Raji (cell line): Measurements from ENCODE around the gene RHBG.

ENCODE experiments used
- POLR2A ChIP-seq: IDR thresholded peaks from 2 replicates; pipeline ENCODE4 v1.6.1; 2011; ENCODE audit warnings: low read depth, low read length, control low read depth; ENCODE audit not compliant: insufficient read depth

Gene RHBG

DNA sequence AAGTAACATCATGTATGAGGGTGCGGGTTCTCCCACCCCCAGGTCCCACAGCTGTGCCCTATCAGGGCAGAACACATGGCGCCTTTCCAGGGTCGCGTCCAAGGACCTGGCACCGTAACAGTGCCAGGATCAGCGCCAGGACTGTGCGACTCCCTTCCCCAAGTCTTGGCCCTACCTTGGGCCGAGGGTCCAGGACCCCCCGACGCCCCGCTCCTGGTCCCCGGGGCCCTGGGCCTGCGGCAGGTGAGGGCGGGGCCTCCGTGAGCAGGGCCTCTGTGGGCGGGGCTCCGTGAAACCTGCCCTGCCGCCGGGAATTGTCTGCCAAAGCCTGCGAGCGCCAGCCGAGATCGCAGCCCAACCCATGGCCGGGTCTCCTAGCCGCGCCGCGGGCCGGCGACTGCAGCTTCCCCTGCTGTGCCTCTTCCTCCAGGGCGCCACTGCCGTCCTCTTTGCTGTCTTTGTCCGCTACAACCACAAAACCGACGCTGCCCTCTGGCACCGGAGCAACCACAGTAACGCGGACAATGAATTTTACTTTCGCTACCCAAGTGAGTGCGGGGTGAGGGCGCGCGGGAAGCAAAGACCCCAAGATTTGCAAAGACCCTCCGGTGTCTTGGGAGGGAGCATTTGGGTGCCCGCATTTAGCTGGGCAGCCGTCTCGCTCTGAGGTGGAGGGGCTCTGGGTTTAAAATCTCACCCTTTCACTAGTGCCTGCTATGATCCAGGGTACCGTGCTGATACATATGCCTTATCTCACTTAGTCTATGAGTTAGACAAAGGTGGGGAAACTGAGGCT is at the start of gene RHBG:
TSS of gene RHBG (plus strand) at position 323 of the 796 bp plus-strand sequence. CDS start at position 362, 39 bp downstream.
- no peak for TF ChIP-seq POLR2A

- no peak for TF ChIP-seq POLR2A
Measured at GRCh38 chr1:156319664-156320063, 49.3 kb upstream of the RHBG start.

DNA sequence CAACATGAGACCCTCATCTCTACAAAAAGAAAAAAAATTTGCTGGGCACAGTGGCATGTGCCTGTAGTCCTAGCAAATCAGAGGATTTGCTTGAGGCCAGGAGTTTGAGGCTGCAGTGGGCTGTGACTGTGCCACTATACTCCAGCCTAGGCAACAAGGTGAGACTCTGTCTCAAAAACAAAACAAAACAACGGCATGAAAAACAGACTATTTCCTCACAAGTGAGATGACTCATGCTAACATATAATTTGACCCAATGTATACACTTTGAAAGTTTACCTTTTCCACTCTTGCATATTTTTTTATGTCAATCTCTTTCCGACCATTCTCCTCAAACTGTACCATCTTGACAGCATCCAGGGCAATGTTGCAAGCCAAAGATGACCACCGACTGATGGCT is 48.5 kb upstream of the RHBG start:
- no peak for TF ChIP-seq POLR2A

- no peak for TF ChIP-seq POLR2A
Measured at GRCh38 chr1:156336242-156336641, 32.8 kb upstream of the RHBG start.

- no peak for TF ChIP-seq POLR2A
Measured at GRCh38 chr1:156337052-156337887, 31.7 kb upstream of the RHBG start.

- no peak for TF ChIP-seq POLR2A
Measured at GRCh38 chr1:156337888-156338179, 31.2 kb upstream of the RHBG start.

DNA sequence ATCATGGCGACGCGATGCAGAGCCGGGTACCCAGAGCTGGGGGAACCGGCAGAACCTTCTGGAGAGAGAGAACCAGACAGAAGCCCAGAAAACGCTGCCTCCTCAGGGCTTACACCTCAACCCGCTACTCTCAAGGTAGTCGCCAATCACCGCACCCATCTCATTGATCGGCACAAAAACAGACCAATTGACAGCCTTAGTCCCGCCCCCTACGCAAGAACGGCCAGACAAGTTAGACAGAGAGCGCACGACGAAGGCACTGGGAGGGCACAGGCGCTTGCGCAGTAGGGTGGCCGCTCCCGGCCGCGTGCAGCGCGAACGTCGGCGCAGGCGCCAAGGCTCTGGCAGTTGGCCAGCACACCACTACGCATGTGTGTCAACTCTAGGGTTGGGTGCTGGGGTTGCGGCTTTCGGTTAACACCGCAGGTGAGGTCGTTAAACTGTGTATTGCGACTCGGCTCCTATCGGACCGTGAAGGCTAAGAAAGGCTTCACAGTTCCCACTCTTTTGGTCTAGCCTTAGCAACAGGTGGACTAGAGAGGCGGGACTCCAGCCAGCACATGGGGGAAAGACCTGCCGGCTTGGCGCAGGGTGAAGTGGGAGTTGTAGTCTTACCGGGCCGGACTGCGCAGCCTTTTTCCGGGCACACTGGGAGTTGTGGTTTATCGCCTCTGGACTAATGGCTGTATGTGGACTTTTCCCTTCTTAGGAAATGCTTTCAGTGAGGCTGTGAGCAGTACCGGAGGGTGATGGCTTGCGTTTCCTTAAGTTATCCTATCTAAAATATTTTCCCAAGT is 30.6 kb upstream of the RHBG start, which contains the start of the genes CCT3 and TSACC:
TSS of gene CCT3 (minus strand) at position 113 of the 797 bp plus-strand sequence. CDS start at position 5, 108 bp downstream.
TSS of gene TSACC (plus strand) at position 347 of the 797 bp plus-strand sequence. CDS start 1,232 bp downstream, outside the sequence.
- peak; percentile 93 for TF ChIP-seq POLR2A

DNA sequence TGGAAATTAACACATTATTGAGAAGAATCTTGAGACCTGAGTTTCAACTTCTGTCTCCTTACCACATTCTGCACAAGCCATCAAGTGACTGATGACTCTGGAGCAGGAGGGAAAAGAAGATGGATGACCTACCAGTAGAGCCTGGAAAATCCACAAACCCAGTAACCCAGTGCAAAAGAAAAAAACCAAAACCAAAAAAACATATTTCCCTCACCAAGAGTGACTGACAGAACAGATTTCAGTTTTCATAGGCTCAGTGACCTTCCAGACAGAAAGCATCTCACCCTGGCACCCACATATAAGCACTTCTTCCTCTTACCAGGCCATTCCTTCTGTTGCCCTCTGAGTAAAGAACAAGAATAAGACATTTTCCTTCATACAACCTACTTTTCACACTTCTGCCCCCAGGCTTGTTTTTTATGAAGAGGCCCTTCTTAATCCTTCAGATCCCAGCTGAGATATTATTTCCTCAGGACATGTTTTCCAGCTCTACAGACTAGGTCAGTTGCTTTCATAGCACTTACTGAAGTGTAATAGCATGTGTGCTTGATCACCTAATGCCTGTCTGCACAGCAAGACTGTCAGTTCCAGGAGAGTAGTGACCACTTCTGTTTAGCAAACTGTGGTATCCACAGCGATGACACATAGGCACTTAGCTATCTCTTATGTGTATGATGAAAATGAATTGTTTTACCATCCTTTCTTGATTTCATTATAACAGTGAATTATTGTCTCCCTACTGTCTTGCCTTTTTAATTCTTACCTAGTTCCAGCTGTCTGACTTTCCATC is 26.6 kb upstream of the RHBG start:
- no peak for TF ChIP-seq POLR2A

DNA sequence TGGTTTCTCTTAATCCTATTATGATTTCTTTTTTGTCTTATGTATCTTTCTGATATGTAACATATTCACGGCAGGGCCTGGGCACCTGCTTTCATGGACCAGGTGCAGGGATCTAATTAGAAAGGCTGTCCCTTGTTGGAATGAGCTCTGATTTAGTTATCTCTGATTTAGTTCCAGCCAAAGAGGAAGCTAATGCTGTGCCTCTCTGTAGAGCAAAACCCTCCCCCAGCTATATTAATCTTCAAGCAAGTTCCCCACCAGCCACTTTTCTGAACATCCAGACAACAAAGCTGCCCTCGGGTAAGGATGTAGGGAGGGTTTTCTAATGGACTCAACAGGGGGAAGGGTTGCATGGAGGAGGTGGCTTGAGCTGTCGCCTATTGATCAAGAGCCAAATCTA is 24.6 kb upstream of the RHBG start:
- no peak for TF ChIP-seq POLR2A

DNA sequence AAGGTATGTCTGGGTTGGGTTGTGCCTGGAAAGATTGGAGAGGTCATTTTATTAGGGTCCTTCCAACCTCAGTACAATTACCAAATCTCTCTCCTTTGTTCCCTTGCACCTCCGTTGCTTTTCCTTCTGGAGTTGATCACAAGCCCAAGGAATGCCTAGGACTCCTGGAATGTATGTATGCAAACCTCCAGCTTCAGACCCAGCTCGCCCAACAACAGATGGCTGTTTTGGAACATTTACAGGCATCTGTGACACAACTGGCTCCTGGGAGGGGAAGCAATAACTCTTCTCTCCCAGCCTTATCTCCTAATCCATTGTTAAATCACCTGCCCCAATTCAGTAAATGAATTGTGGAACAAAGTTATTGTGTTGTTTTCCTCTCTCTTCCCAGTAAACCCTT is 22.4 kb upstream of the RHBG start:
- no peak for TF ChIP-seq POLR2A

DNA sequence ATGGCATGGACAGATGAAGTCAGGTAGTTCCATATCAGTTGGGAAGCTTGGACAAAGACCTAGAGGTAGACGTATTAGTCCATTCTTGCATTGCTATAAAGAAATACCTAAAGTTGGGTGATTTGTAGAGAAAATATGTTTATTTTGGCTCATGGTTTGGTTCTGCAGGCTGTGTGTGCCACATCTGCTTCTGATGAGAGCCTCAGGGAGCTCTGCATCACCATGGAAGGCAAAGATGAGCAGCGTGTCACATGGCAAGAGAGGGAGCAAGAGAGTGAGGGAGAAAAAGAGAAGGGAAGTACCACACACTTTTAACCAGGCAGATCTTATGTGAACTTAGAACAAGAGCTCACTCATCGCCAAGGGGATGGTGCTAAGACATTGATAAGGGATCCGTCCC is 21.7 kb upstream of the RHBG start:
- no peak for TF ChIP-seq POLR2A

GRCh38 chr1:156356262-156356874 is 12.6 kb upstream of the RHBG start:
- no peak for TF ChIP-seq POLR2A

DNA sequence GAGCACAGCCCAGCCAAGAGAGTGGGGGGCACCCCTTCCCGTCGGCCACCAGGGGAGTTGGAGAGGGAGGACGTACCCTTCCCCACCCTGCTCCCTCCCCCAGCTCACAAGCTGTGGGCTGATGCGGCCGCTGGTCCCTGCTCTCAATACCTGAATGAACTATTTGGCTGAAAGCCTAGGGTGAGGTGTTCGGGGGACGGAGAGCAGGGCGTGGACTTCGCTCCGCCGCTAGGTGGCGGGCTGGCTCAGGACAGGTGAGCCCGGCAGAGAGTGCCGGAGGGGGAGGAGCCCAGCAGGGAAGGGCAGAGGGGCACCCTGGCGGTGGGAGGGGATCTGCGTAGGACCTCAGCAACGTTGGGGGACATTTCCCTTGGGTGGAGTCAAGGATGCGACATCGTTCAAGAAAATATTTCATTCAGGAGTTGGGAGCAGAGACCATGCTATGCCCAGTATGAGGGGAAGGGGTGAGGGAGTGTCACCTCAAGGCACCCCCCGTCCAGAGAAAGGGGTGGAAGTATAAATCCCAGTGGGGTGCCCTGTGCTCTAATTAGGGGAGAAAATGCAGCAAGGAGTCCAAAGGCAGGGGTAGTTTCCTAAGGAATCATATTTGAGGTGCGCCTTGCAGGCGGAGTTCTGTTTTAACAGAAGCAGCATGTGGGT is 12.0 kb upstream of the RHBG start:
- no peak for TF ChIP-seq POLR2A

DNA sequence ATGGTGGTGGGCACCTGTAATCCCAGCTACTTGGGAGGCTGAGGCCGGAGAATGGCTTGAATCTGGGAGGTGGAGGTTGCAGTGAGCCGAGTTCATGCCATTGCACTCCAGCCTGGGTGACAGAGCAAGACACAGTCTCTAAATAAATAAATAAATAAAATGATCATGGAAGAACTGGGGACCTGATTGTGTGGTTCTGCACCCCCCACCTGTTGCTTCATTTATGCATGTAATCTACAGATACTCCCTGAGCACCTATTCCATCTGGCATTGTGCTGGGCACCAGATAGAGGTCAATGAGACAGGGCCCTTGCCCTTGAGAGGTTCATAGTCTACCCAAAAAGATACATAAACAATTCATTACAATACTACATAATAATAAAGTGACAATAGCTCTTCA is 11.0 kb upstream of the RHBG start:
- TF ChIP-seq POLR2A: no peak
